Osteoblast (primary cell): Measurements from ENCODE around the gene CPED1. TPM values are rescaled to one million over a fixed set of nuclear protein-coding genes. Genes with fewer than 3 reads are reported as not detected.

Experiments
- DNase-seq: peaks from one replicate; pipeline ENCODE4 v3.0.0; 2011; ENCODE audit warnings: low spot score, mixed read lengths; ENCODE audit not compliant: insufficient read length; ENCODE audit errors: missing footprints
- H2AFZ ChIP-seq: 2 replicates; pipeline ENCODE4 v1.6.0; 2011; ENCODE audit warnings: mild to moderate bottlenecking, low read length
- H3K27ac ChIP-seq: 2 replicates; pipeline ENCODE4 v1.5.1; 2011; ENCODE audit warnings: mild to moderate bottlenecking, low read depth, low read length, moderate library complexity
- H3K27me3 ChIP-seq: 2 replicates; pipeline ENCODE4 v1.6.0; 2012; ENCODE audit warnings: mild to moderate bottlenecking, control low read depth, inconsistent platforms, low read length, moderate library complexity; ENCODE audit not compliant: insufficient read depth
- H3K36me3 ChIP-seq: 2 replicates; pipeline ENCODE4 v1.5.1; 2011; ENCODE audit warnings: mild to moderate bottlenecking, low read length, control low read depth, moderate library complexity; ENCODE audit not compliant: insufficient read depth
- H3K4me1 ChIP-seq: 2 replicates; pipeline ENCODE4 v1.5.1; 2011; ENCODE audit warnings: mild to moderate bottlenecking, low read length, control low read depth, moderate library complexity; ENCODE audit not compliant: insufficient read depth
- H3K4me2 ChIP-seq: 2 replicates; pipeline ENCODE4 v1.6.0; 2011; ENCODE audit warnings: mild to moderate bottlenecking, low read length; ENCODE audit not compliant: insufficient read depth
- H3K4me3 ChIP-seq: fragments of 200-600 bp; sonication (generic); 3 replicates; pipeline ENCODE4 v1.5.1; 2012; ENCODE audit warnings: mild to moderate bottlenecking, low read length, inconsistent platforms; ENCODE audit not compliant: insufficient read depth
- H3K79me2 ChIP-seq: 2 replicates; pipeline ENCODE4 v1.6.0; 2012; ENCODE audit warnings: mild to moderate bottlenecking, low read length, control low read depth, inconsistent platforms; ENCODE audit not compliant: insufficient read depth
- H3K9me3 ChIP-seq: 2 replicates; pipeline ENCODE4 v1.5.1; 2011; ENCODE audit warnings: low read depth, low read length, control low read depth
- H4K20me1 ChIP-seq: 2 replicates; pipeline ENCODE4 v1.6.0; 2012; ENCODE audit warnings: mild to moderate bottlenecking, low read length, control low read depth; ENCODE audit not compliant: insufficient read depth
- CTCF ChIP-seq: IDR thresholded peaks from 2 replicates; pipeline ENCODE4 v1.5.1; 2011; ENCODE audit warnings: mild to moderate bottlenecking, low read depth, low read length, moderate library complexity; ENCODE audit errors: extremely low read depth
- total RNA-seq: library from RNA; depleted of rRNA; stranded (reverse); fragments of >200 nt; gene quantifications from 2 replicates; pipeline ENCODE4 v1.2.3, GENCODE V29; 2012

Gene CPED1
- total RNA-seq, 1 donor = 30.8 TPM

GRCh38 chr7:121303422-121304101, 315.1 kb downstream of the CPED1 start:
- H3K4me1 ChIP-seq = peaks cover 48% of the 10 kb centered on the region
- H3K36me3 ChIP-seq = no peaks in the 10 kb centered on the region
- no peak for DNase-seq
- H3K4me3 ChIP-seq = no peak overlapping the region
- no peaks in the 10 kb centered on the region for H3K79me2 ChIP-seq
- H3K4me2 ChIP-seq = no peak overlapping the region
- H3K9me3 ChIP-seq = no peaks in the 10 kb centered on the region
- H3K27me3 ChIP-seq = no peaks in the 10 kb centered on the region
- peak overlapping the region; percentile 93 for H3K27ac ChIP-seq
- TF ChIP-seq CTCF = peak; percentile 22
- no peak overlapping the region for H2AFZ ChIP-seq
- no peaks in the 10 kb centered on the region for H4K20me1 ChIP-seq

- Histone ChIP-seq H4K20me1 (no peaks in the 10 kb centered on the region), H3K4me2 (no peak overlapping the region), H3K4me1 (peaks cover 43% of the 10 kb centered on the region), H2AFZ (no peak overlapping the region), H3K79me2 (no peaks in the 10 kb centered on the region), H3K36me3 (no peaks in the 10 kb centered on the region), H3K27me3 (no peaks in the 10 kb centered on the region), H3K4me3 (no peak overlapping the region), H3K27ac (no peak overlapping the region), H3K9me3 (no peaks in the 10 kb centered on the region)
- no peak for DNase-seq
- TF ChIP-seq CTCF = no peak
Measured at GRCh38 chr7:121304102-121304658, 315.7 kb downstream of the CPED1 start.

- Histone ChIP-seq H3K4me1 (peaks cover 43% of the 10 kb centered on the region), H2AFZ (peak overlapping the region; percentile 25), H3K9me3 (no peaks in the 10 kb centered on the region), H3K36me3 (no peaks in the 10 kb centered on the region), H3K4me2 (peak overlapping the region; percentile 43), H3K27ac (peak overlapping the region; percentile 44), H3K27me3 (no peaks in the 10 kb centered on the region), H4K20me1 (no peaks in the 10 kb centered on the region), H3K79me2 (no peaks in the 10 kb centered on the region), H3K4me3 (peak overlapping the region; percentile 9)
- no peak for DNase-seq
- no peak for TF ChIP-seq CTCF
Measured at GRCh38 chr7:121305109-121305508, 316.6 kb downstream of the CPED1 start.

GRCh38 chr7:121306565-121306964, 318.1 kb downstream of the CPED1 start:
- no peak overlapping the region for H3K4me3 ChIP-seq
- no peak overlapping the region for H3K27ac ChIP-seq
- TF ChIP-seq CTCF = no peak
- no peak for DNase-seq
- H3K36me3 ChIP-seq = no peaks in the 10 kb centered on the region
- H3K4me2 ChIP-seq = no peak overlapping the region
- no peaks in the 10 kb centered on the region for H4K20me1 ChIP-seq
- H3K79me2 ChIP-seq = no peaks in the 10 kb centered on the region
- no peaks in the 10 kb centered on the region for H3K27me3 ChIP-seq
- H3K4me1 ChIP-seq = peaks cover 34% of the 10 kb centered on the region
- no peaks in the 10 kb centered on the region for H3K9me3 ChIP-seq
- peak overlapping the region; percentile 44 for H2AFZ ChIP-seq
